NCI-H226 (cell line): ENCODE results near the gene OR5C1.
"Not testable (repeated sequence)": the region's sequence is repeated elsewhere in the genome, so short reads cannot be mapped to it uniquely, and the experiment has no call there.

Experiments used
- DNase-seq: peaks from one replicate; pipeline ENCODE4 v3.0.0-alpha.2; 2015

The OR5C1 gene

GRCh38 chr9:122788831-122789230, at the start of gene OR5C1:
Gene OR5C1, plus strand, starts transcription at chr9:122788933. Its CDS starts 0 bp downstream, at chr9:122788933.
- DNase-seq: no peak

GRCh38 chr9:122742003-122742402, 46.7 kb upstream of the OR5C1 start, which contains the start of gene OR1L6:
Gene OR1L6, plus strand, starts transcription at chr9:122742303. Its CDS starts 7,545 bp downstream, at chr9:122749848.
- DNase-seq: no peak

- DNase-seq: no peak
These were observed 33.9 kb upstream of the OR5C1 start for GRCh38 chr9:122754825-122755224.

GRCh38 chr9:122767817-122768216, 20.9 kb upstream of the OR5C1 start:
- no peak for DNase-seq

- DNase-seq: no peak
These were observed 11.7 kb upstream of the OR5C1 start for GRCh38 chr9:122777052-122777451.

GRCh38 chr9:122777935-122778627, 10.7 kb upstream of the OR5C1 start:
- peak; percentile 2 for DNase-seq

- no peak for DNase-seq
These were observed 9.6 kb upstream of the OR5C1 start for GRCh38 chr9:122779181-122779580.

- DNase-seq: no peak
These were observed 8.7 kb upstream of the OR5C1 start for GRCh38 chr9:122780026-122780425.

- DNase-seq: no peak
These were observed 7.1 kb upstream of the OR5C1 start for GRCh38 chr9:122781671-122782070.

- no peak for DNase-seq
These were observed 3.5 kb upstream of the OR5C1 start for GRCh38 chr9:122785269-122785668.

GRCh38 chr9:122786338-122786737, 2.4 kb upstream of the OR5C1 start:
- DNase-seq: no peak

GRCh38 chr9:122789256-122790046, 718 bp downstream of the OR5C1 start:
- no peak for DNase-seq

GRCh38 chr9:122791872-122792669, 3.3 kb downstream of the OR5C1 start:
- DNase-seq: no peak

GRCh38 chr9:122797316-122798063, 8.8 kb downstream of the OR5C1 start:
- no peak for DNase-seq

GRCh38 chr9:122800066-122801060, 11.6 kb downstream of the OR5C1 start, which contains the start of gene OR1K1:
Gene OR1K1, plus strand, starts transcription at chr9:122800123. Its CDS starts 0 bp downstream, at chr9:122800123.
- DNase-seq: no peak

- DNase-seq: no peak
These were observed 17.9 kb downstream of the OR5C1 start for GRCh38 chr9:122806661-122807060.

GRCh38 chr9:122807271-122807900, 18.7 kb downstream of the OR5C1 start:
- no peak for DNase-seq

GRCh38 chr9:122808141-122808540, 19.4 kb downstream of the OR5C1 start:
- no peak for DNase-seq

- DNase-seq: not testable (repeated sequence)
These were observed 20.5 kb downstream of the OR5C1 start for GRCh38 chr9:122809261-122809660.

GRCh38 chr9:122810306-122810946, 21.7 kb downstream of the OR5C1 start:
- DNase-seq: peak; percentile 38
